ENCODE results near the gene BCAR1. TPM values are rescaled to one million over a fixed set of nuclear protein-coding genes. Genes with fewer than 3 reads are reported as not detected.

BCAR1 gene
- total and polyA plus RNA-seq, 5 donors from 2014 or later = 0.27 to 0.44 (median 0.38) TPM; not detected in 2

- DNase-seq = no peak
Observed at GRCh38 chr16:75239542-75240122, 11.8 kb downstream of the BCAR1 start.

GRCh38 chr16:75238853-75239541 is 12.4 kb downstream of the BCAR1 start:
- Mint-ChIP-seq H3K27me3 (no peaks in the 10 kb centered on the region), H3K36me3 (no peaks in the 10 kb centered on the region), H3K4me3 (no peak overlapping the region), H3K27ac (no peak overlapping the region), H3K9me3 (no peaks in the 10 kb centered on the region), H3K4me1 (peaks cover 0 to 4% (median 2%) of the 10 kb centered on the region in 4 donors)
- DNase-seq (no peak), ATAC-seq (ENCODE audit: low read depth in 2 of 2) (no peak)
- Histone ChIP-seq H3K27ac (ENCODE audit: insufficient read depth, low read length, poor library complexity, severe bottlenecking) (no peak overlapping the region), H3K4me1 (ENCODE audit: control insufficient read depth, insufficient read depth, low read length, poor library complexity, severe bottlenecking) (no peaks in the 10 kb centered on the region), H3K9me3 (ENCODE audit: control insufficient read depth in 2 of 2, low read length in 2 of 2) (no peaks in the 10 kb centered on the region), H3K4me3 (ENCODE audit: low read depth, low read length) (no peak overlapping the region), H3K36me3 (ENCODE audit: control insufficient read depth, insufficient read depth, low read length) (no peaks in the 10 kb centered on the region), H3K27me3 (ENCODE audit: control insufficient read depth, insufficient read depth, low read length) (no peaks in the 10 kb centered on the region)

More at GRCh38 chr16:75239542-75240122, 11.8 kb downstream of the BCAR1 start:
- H3K9me3 ChIP-seq (ENCODE audit: control insufficient read depth in 2 of 2, low read length in 2 of 2) = no peaks in the 10 kb centered on the region
- H3K27ac ChIP-seq (ENCODE audit: insufficient read depth, low read length, poor library complexity, severe bottlenecking) = no peak overlapping the region
- Mint-ChIP-seq H3K27me3 (peaks cover 4% of the 10 kb centered on the region), H3K36me3 (no peaks in the 10 kb centered on the region), H3K9me3 (no peaks in the 10 kb centered on the region), H3K4me3 (no peak overlapping the region), H3K27ac (peak overlapping the region in 1 of 3 donors; percentile 59), H3K4me1 (peaks cover 0 to 6% (median under 1%) of the 10 kb centered on the region in 4 donors)
- H3K27me3 ChIP-seq (ENCODE audit: control insufficient read depth, insufficient read depth, low read length) = no peaks in the 10 kb centered on the region
- no peaks in the 10 kb centered on the region for H3K36me3 ChIP-seq (ENCODE audit: control insufficient read depth, insufficient read depth, low read length)
- no peak for ATAC-seq (ENCODE audit: low read depth in 2 of 2)
- no peaks in the 10 kb centered on the region for H3K4me1 ChIP-seq (ENCODE audit: control insufficient read depth, insufficient read depth, low read length, poor library complexity, severe bottlenecking)
- no peak overlapping the region for H3K4me3 ChIP-seq (ENCODE audit: low read depth, low read length)

- Histone ChIP-seq H3K36me3 (ENCODE audit: control insufficient read depth, insufficient read depth, low read length) (no peaks in the 10 kb centered on the region), H3K27ac (ENCODE audit: insufficient read depth, low read length, poor library complexity, severe bottlenecking) (no peak overlapping the region), H3K27me3 (ENCODE audit: control insufficient read depth, insufficient read depth, low read length) (no peaks in the 10 kb centered on the region), H3K9me3 (ENCODE audit: control insufficient read depth in 2 of 2, low read length in 2 of 2) (no peaks in the 10 kb centered on the region), H3K4me3 (ENCODE audit: low read depth, low read length) (no peak overlapping the region), H3K4me1 (ENCODE audit: control insufficient read depth, insufficient read depth, low read length, poor library complexity, severe bottlenecking) (no peaks in the 10 kb centered on the region)
- H3K9me3 Mint-ChIP-seq = no peaks in the 10 kb centered on the region
- H3K27ac Mint-ChIP-seq = no peak overlapping the region
- H3K36me3 Mint-ChIP-seq = no peaks in the 10 kb centered on the region
- ATAC-seq (ENCODE audit: low read depth in 2 of 2) (no peak), DNase-seq (no peak)
- no peaks in the 10 kb centered on the region for H3K27me3 Mint-ChIP-seq
- H3K4me3 Mint-ChIP-seq = no peak overlapping the region
- H3K4me1 Mint-ChIP-seq = peaks cover 0 to 5% (median 3%) of the 10 kb centered on the region in 4 donors
Observed at GRCh38 chr16:75238132-75238852, 13.1 kb downstream of the BCAR1 start.

GRCh38 chr16:75237398-75238131 is 13.9 kb downstream of the BCAR1 start:
- DNase-seq (no peak), ATAC-seq (ENCODE audit: low read depth in 2 of 2) (no peak)
- H3K4me3 Mint-ChIP-seq = no peak overlapping the region
- Histone ChIP-seq H3K36me3 (ENCODE audit: control insufficient read depth, insufficient read depth, low read length) (no peaks in the 10 kb centered on the region), H3K4me3 (ENCODE audit: low read depth, low read length) (no peak overlapping the region), H3K27me3 (ENCODE audit: control insufficient read depth, insufficient read depth, low read length) (no peaks in the 10 kb centered on the region), H3K9me3 (ENCODE audit: control insufficient read depth in 2 of 2, low read length in 2 of 2) (no peaks in the 10 kb centered on the region), H3K4me1 (ENCODE audit: control insufficient read depth, insufficient read depth, low read length, poor library complexity, severe bottlenecking) (no peaks in the 10 kb centered on the region), H3K27ac (ENCODE audit: insufficient read depth, low read length, poor library complexity, severe bottlenecking) (no peak overlapping the region)
- H3K27ac Mint-ChIP-seq = no peak overlapping the region
- H3K9me3 Mint-ChIP-seq = no peaks in the 10 kb centered on the region
- no peaks in the 10 kb centered on the region for H3K36me3 Mint-ChIP-seq
- peaks cover 0 to 4% (median 2%) of the 10 kb centered on the region in 4 donors for H3K4me1 Mint-ChIP-seq
- H3K27me3 Mint-ChIP-seq = no peaks in the 10 kb centered on the region

- Histone ChIP-seq H3K27ac (ENCODE audit: insufficient read depth, low read length, poor library complexity, severe bottlenecking) (no peak overlapping the region), H3K9me3 (ENCODE audit: control insufficient read depth in 2 of 2, low read length in 2 of 2) (no peaks in the 10 kb centered on the region), H3K27me3 (ENCODE audit: control insufficient read depth, insufficient read depth, low read length) (no peaks in the 10 kb centered on the region), H3K4me3 (ENCODE audit: low read depth, low read length) (no peak overlapping the region), H3K4me1 (ENCODE audit: control insufficient read depth, insufficient read depth, low read length, poor library complexity, severe bottlenecking) (no peaks in the 10 kb centered on the region), H3K36me3 (ENCODE audit: control insufficient read depth, insufficient read depth, low read length) (no peaks in the 10 kb centered on the region)
- Mint-ChIP-seq H3K27ac (no peak overlapping the region), H3K9me3 (no peaks in the 10 kb centered on the region), H3K36me3 (no peaks in the 10 kb centered on the region), H3K4me1 (peaks cover 0 to 4% (median 2%) of the 10 kb centered on the region in 4 donors), H3K27me3 (no peaks in the 10 kb centered on the region), H3K4me3 (no peak overlapping the region)
- DNase-seq = no peak
- no peak for ATAC-seq (ENCODE audit: low read depth in 2 of 2)
Observed at GRCh38 chr16:75236736-75237397, 14.6 kb downstream of the BCAR1 start.

GRCh38 chr16:75236232-75236631 is 15.2 kb downstream of the BCAR1 start:
- Histone ChIP-seq H3K27ac (ENCODE audit: insufficient read depth, low read length, poor library complexity, severe bottlenecking) (no peak overlapping the region), H3K4me1 (ENCODE audit: control insufficient read depth, insufficient read depth, low read length, poor library complexity, severe bottlenecking) (no peaks in the 10 kb centered on the region), H3K4me3 (ENCODE audit: low read depth, low read length) (no peak overlapping the region), H3K36me3 (ENCODE audit: control insufficient read depth, insufficient read depth, low read length) (no peaks in the 10 kb centered on the region), H3K27me3 (ENCODE audit: control insufficient read depth, insufficient read depth, low read length) (no peaks in the 10 kb centered on the region), H3K9me3 (ENCODE audit: control insufficient read depth in 2 of 2, low read length in 2 of 2) (no peaks in the 10 kb centered on the region)
- H3K27me3 Mint-ChIP-seq = no peaks in the 10 kb centered on the region
- peaks cover 0 to 4% (median 2%) of the 10 kb centered on the region in 4 donors for H3K4me1 Mint-ChIP-seq
- peak overlapping the region in 2 of 3 donors; percentile 57 to 72 for H3K27ac Mint-ChIP-seq
- DNase-seq (no peak), ATAC-seq (ENCODE audit: low read depth in 2 of 2) (no peak)
- no peak overlapping the region for H3K4me3 Mint-ChIP-seq
- no peaks in the 10 kb centered on the region for H3K36me3 Mint-ChIP-seq
- H3K9me3 Mint-ChIP-seq = no peaks in the 10 kb centered on the region

- Histone ChIP-seq H3K27me3 (ENCODE audit: control insufficient read depth, insufficient read depth, low read length) (no peaks in the 10 kb centered on the region), H3K27ac (ENCODE audit: insufficient read depth, low read length, poor library complexity, severe bottlenecking) (no peak overlapping the region), H3K4me3 (ENCODE audit: low read depth, low read length) (no peak overlapping the region), H3K9me3 (ENCODE audit: control insufficient read depth in 2 of 2, low read length in 2 of 2) (no peaks in the 10 kb centered on the region), H3K36me3 (ENCODE audit: control insufficient read depth, insufficient read depth, low read length) (no peaks in the 10 kb centered on the region), H3K4me1 (ENCODE audit: control insufficient read depth, insufficient read depth, low read length, poor library complexity, severe bottlenecking) (no peaks in the 10 kb centered on the region)
- DNase-seq (no peak), ATAC-seq (ENCODE audit: low read depth in 2 of 2) (no peak)
- Mint-ChIP-seq H3K4me3 (no peak overlapping the region), H3K4me1 (peaks cover 0 to 4% (median 2%) of the 10 kb centered on the region in 4 donors), H3K9me3 (no peaks in the 10 kb centered on the region), H3K36me3 (no peaks in the 10 kb centered on the region), H3K27ac (peak overlapping the region in 1 of 3 donors; percentile 72), H3K27me3 (no peaks in the 10 kb centered on the region)
Observed at GRCh38 chr16:75235721-75236193, 15.7 kb downstream of the BCAR1 start.
